ENCODE results near the gene GPR39. TPM values are rescaled to one million over a fixed set of nuclear protein-coding genes. Genes with fewer than 3 reads are reported as not detected.

Gene GPR39
- total and polyA plus RNA-seq, 10 donors = 0.05 TPM; not detected in 9

DNA sequence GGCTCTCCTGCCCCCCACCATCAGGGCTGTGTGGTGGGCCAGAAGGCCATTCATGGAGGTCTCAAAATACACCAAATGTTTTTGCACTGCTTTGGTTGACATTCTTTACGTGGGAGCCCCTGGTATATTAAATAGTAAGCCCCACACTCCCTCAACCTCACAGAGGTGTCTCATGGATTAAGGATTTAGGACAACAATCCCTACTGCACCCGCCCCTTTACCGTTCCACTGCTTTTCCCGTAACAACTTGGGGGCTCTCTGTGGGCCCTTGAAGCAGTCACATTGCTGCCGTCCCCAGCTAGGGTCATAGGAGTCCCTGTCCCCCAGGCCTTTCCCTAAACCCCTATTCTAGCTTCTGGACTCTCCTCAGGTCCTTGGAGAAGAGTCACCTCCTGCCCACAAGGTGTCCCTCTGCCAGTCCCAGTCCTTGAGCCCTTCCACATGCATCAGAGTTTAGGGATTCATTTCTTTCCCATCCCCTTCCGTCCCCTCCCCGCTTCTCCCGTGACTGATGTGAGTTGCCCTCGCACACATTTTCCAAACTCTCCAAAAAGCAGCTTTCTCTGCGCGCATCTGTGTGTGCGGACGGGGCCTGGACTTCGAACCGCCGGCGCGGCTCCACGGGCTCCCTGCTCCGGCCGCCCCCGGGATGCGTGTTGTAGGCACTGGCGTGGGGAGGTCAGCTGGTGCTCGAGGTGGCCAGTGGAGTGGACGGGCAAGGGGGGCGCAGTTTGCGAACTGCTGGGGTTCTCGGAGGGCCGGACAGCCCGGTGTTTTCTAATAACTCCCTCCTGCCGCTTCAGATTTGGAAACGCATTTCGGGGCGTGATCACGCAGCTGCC lies 168.6 kb downstream of the GPR39 start:
- no peak for TF ChIP-seq POLR2A (IDR thresholded peaks at IDR 0.05)
- TF ChIP-seq, protein P1, sequence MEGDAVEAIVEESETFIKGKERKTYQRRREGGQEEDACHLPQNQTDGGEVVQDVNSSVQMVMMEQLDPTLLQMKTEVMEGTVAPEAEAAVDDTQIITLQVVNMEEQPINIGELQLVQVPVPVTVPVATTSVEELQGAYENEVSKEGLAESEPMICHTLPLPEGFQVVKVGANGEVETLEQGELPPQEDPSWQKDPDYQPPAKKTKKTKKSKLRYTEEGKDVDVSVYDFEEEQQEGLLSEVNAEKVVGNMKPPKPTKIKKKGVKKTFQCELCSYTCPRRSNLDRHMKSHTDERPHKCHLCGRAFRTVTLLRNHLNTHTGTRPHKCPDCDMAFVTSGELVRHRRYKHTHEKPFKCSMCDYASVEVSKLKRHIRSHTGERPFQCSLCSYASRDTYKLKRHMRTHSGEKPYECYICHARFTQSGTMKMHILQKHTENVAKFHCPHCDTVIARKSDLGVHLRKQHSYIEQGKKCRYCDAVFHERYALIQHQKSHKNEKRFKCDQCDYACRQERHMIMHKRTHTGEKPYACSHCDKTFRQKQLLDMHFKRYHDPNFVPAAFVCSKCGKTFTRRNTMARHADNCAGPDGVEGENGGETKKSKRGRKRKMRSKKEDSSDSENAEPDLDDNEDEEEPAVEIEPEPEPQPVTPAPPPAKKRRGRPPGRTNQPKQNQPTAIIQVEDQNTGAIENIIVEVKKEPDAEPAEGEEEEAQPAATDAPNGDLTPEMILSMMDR (IDR thresholded peaks at IDR 0.05 in 8 of 11, conservative IDR thresholded peaks at IDR 0.05 in 3 of 11) = no peak
- TF ChIP-seq POLR2AphosphoS5 (IDR thresholded peaks at IDR 0.05) = no peak
- 91 to 94% (median 92%) methylated on average over 35 to 36 of the region's 36 CpGs for WGBS, 5 donors
- DNase-seq = no peak
- Histone ChIP-seq H3K4me3 (no peak overlapping the region), H3K36me3 (no peaks in the 10 kb centered on the region), H3K27me3 (replicated peaks in 1 of 7) (no peaks in the 10 kb centered on the region), H3K9me3 (no peaks in the 10 kb centered on the region), H3K27ac (no peak overlapping the region), H3K4me1 (no peaks in the 10 kb centered on the region)
- intact Hi-C loops (cut with DNase I; ENCODE audit: low total_unique reads) = no loop called here

DNA sequence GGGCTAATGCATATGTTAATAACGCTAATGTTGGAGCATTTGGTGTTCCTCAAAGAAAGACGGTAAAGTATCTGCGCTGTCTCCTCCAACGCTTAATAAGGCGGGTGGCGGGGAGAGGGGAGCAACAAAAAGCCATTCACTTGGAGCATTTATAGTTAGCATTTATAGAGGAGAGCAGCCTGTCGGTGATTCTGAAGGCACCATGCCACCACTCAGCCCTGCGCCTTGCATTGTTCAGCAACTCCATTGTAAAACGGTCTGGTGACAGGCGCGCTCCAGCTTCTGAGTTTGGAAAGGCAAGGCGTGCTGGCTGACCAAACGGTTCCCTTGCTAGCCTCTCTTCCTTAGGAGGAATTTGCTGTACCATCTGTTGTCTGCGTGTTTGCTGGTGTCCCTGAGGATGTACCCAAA lies 169.5 kb downstream of the GPR39 start:
- no peaks in the 10 kb centered on the region for H3K27me3 ChIP-seq (replicated peaks in 1 of 7)
- H3K9me3 ChIP-seq = no peaks in the 10 kb centered on the region
- no peak overlapping the region for H3K4me3 ChIP-seq
- H3K4me1 ChIP-seq = no peaks in the 10 kb centered on the region
- intact Hi-C loops (cut with DNase I; ENCODE audit: low total_unique reads) = no loop called here
- DNase-seq = no peak
- H3K36me3 ChIP-seq = no peaks in the 10 kb centered on the region
- 76 to 82% (median 81%) methylated on average over 14 of the region's 14 CpGs for WGBS, 5 donors
- H3K27ac ChIP-seq = no peak overlapping the region
- TF ChIP-seq, protein P1 (IDR thresholded peaks at IDR 0.05 in 8 of 11, conservative IDR thresholded peaks at IDR 0.05 in 3 of 11) = no peak
- TF ChIP-seq POLR2AphosphoS5 (IDR thresholded peaks at IDR 0.05) (no peak), POLR2A (IDR thresholded peaks at IDR 0.05) (no peak)

DNA sequence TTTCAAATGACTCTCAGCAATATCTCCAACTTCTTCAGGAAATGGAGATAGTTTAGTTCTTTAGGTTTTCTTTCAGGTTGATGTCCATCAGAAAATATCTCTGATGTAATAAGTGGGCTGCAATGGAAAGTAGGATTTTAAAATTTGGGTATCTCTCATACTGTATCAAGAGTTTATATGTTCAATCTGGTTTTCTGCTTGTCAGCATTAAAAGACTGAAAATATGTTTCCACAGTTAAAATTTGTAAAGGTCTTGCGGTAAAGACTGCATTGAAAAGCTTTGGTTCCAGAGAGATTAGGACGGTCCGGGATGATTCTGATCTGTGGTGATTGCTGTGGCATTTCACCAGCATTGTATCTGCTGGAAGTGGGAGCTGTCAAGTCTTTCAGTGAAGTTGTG lies 170.2 kb downstream of the GPR39 start:
- 90 to 96% (median 93%) methylated on average over 3 of the region's 3 CpGs for WGBS, 5 donors
- intact Hi-C loops (cut with DNase I; ENCODE audit: low total_unique reads) = no loop called here
- no peak overlapping the region for H3K4me3 ChIP-seq
- TF ChIP-seq POLR2AphosphoS5 (IDR thresholded peaks at IDR 0.05) (no peak), POLR2A (IDR thresholded peaks at IDR 0.05) (no peak)
- TF ChIP-seq, protein P1 (IDR thresholded peaks at IDR 0.05 in 8 of 11, conservative IDR thresholded peaks at IDR 0.05 in 3 of 11) = no peak
- no peaks in the 10 kb centered on the region for H3K27me3 ChIP-seq (replicated peaks in 1 of 7)
- H3K27ac ChIP-seq = no peak overlapping the region
- DNase-seq = no peak
- H3K4me1 ChIP-seq = no peaks in the 10 kb centered on the region
- no peaks in the 10 kb centered on the region for H3K9me3 ChIP-seq
- no peaks in the 10 kb centered on the region for H3K36me3 ChIP-seq

DNA sequence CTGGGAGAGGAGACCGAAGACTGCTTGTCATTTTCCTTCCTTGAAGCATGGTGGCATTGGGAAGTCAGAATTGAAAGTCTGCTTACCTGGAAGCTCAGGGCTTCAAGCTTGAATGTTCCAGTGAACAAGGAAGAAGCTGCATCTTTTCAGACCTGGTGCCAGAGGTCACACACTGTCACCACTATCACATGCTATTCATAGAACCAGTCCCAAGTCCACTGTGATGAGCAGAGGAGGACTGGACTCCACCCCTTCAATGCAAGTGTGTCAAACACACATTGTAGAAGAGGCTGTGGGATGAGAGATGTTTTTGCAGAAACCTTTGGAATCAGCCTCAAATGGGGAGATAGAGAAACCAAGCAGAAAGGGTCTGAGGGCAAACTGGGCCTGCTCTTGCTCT lies 172.0 kb downstream of the GPR39 start:
- WGBS, 5 donors = 63 to 82% (median 80%) methylated on average over 1 of the region's 1 CpG
- DNase-seq = no peak
- Histone ChIP-seq H3K27ac (no peak overlapping the region), H3K27me3 (replicated peaks in 1 of 7) (no peaks in the 10 kb centered on the region), H3K4me1 (no peaks in the 10 kb centered on the region), H3K36me3 (no peaks in the 10 kb centered on the region), H3K4me3 (no peak overlapping the region), H3K9me3 (no peaks in the 10 kb centered on the region)
- no peak for TF ChIP-seq POLR2A (IDR thresholded peaks at IDR 0.05)
- TF ChIP-seq, protein P1 (IDR thresholded peaks at IDR 0.05 in 8 of 11, conservative IDR thresholded peaks at IDR 0.05 in 3 of 11) = no peak
- TF ChIP-seq POLR2AphosphoS5 (IDR thresholded peaks at IDR 0.05) = no peak
- intact Hi-C loops (cut with DNase I; ENCODE audit: low total_unique reads) = no loop called here

Data from spleen (tissue), 11 donors.